ENCODE data around the gene KIRREL3.
"Not testable (repeated sequence)": the region's sequence is repeated elsewhere in the genome, so short reads cannot be mapped to it uniquely, and the experiment has no call there.

KIRREL3 gene

DNA sequence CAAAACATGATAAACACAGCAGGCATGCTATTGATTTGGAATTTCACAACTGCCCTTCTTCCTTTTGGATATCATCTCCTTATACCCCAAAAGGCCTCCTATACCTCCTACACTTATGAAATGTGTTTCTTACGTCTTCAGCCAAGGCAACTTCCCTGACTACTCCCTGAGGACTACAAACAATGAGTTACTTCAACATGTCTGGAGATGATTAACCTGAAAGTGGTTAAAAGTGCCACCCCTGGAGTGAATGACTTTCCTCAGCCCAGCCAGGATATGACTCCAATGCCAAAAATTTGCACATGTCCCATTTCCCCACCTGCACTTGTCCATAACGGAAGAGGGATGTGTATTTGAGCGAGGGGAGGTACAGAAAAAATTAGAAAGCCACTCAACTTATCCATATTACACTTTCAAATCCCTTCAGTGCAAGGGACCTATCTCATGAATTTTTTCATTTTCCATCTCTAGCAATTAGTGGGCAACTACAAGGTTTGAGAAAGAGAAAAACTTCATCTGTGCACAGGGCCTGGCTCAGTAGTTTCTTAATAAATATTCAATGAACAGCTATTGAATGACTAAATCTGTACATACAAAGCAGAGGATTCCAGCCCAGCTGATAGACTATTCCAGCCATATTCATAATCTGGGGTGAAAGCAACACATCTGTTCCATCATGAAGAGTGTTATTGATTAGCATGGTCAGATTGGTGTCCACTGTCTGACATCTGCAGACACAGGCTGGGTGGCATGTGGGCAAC is 36.8 kb downstream of the KIRREL3 start:
- TF ChIP-seq, protein P1, sequence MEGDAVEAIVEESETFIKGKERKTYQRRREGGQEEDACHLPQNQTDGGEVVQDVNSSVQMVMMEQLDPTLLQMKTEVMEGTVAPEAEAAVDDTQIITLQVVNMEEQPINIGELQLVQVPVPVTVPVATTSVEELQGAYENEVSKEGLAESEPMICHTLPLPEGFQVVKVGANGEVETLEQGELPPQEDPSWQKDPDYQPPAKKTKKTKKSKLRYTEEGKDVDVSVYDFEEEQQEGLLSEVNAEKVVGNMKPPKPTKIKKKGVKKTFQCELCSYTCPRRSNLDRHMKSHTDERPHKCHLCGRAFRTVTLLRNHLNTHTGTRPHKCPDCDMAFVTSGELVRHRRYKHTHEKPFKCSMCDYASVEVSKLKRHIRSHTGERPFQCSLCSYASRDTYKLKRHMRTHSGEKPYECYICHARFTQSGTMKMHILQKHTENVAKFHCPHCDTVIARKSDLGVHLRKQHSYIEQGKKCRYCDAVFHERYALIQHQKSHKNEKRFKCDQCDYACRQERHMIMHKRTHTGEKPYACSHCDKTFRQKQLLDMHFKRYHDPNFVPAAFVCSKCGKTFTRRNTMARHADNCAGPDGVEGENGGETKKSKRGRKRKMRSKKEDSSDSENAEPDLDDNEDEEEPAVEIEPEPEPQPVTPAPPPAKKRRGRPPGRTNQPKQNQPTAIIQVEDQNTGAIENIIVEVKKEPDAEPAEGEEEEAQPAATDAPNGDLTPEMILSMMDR (conservative IDR thresholded peaks at IDR 0.05; ENCODE audit: control insufficient read depth, insufficient read depth, low read depth, low read length) = no peak
- DNase-seq (ENCODE audit: low read depth) = peak; percentile 31

DNA sequence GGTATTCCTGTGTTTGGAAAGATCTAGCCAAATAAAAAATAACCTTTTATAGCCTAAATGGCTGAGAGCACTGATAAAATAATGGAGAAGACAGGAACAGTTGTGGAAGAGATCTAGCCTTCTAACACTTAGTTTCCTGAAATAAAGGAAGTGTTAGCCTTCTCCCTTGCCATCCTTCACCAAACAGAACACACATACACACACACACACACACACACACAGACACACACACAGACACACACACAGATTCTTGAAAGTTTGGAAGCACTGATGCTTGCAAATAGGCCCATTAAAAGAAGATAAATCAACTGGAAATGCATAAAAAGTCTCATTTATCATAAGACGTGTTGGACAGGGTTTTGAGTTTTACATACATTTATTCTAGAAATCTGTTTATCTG is 37.5 kb downstream of the KIRREL3 start:
- TF ChIP-seq, protein P1 (conservative IDR thresholded peaks at IDR 0.05; ENCODE audit: control insufficient read depth, insufficient read depth, low read depth, low read length) = no peak
- no peak for DNase-seq (ENCODE audit: low read depth)
- H3K4me3 ChIP-seq (ENCODE audit: control insufficient read depth, low read depth, low read length) = no peak overlapping the region

More for the DNA sequence above, 36.8 kb downstream of the KIRREL3 start:
- no peak overlapping the region for H3K4me3 ChIP-seq (ENCODE audit: control insufficient read depth, low read depth, low read length)

DNA sequence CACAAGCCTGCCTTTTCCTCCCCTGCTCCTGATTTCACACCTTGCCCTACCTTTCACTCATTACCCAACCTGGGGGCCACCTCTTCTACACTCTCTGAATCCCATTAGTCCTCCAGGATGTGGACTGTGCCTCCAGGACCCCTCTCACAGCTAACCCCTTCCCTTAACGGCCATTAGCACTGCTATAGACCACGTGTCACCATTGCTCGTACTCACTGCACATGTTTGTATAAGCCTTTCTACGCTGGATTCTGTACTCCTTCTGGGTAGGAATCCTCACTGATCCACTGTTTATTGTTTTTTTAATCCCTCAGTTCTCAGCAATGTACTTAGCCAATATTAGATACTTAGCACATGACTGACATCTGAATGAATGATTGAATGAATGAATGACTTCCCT is 40.9 kb downstream of the KIRREL3 start:
- no peak overlapping the region for H3K4me3 ChIP-seq (ENCODE audit: control insufficient read depth, low read depth, low read length)
- TF ChIP-seq, protein P1 (conservative IDR thresholded peaks at IDR 0.05; ENCODE audit: control insufficient read depth, insufficient read depth, low read depth, low read length) = no peak
- no peak for DNase-seq (ENCODE audit: low read depth)

DNA sequence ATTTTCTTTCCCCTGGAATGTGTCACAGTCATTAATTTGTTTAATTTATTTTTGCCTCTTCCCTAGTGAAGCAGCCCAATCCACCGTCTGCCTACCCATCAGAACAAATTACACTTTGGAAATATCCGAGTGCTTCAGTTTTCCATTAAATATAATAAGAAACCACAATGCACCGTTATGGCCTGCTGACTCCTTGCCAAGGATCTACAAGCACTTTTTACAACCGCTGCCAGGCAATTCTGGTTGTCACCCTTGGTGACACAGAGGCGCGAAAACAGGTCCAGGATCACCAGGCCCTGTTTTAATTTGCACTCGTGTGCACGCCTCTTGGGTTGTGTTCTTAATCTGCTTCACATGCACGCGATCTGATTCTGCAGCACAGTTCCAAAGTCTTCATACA is 43.9 kb downstream of the KIRREL3 start:
- no peak for DNase-seq (ENCODE audit: low read depth)
- TF ChIP-seq, protein P1 (conservative IDR thresholded peaks at IDR 0.05; ENCODE audit: control insufficient read depth, insufficient read depth, low read depth, low read length) = no peak
- H3K4me3 ChIP-seq (ENCODE audit: control insufficient read depth, low read depth, low read length) = no peak overlapping the region

- not testable (repeated sequence) for DNase-seq (ENCODE audit: low read depth); H3K4me3 ChIP-seq (ENCODE audit: control insufficient read depth, low read depth, low read length)
Observed at GRCh38 chr11:126952533-126952932, 48.0 kb downstream of the KIRREL3 start.

- TF ChIP-seq, protein P1 (conservative IDR thresholded peaks at IDR 0.05; ENCODE audit: control insufficient read depth, insufficient read depth, low read depth, low read length) = no peak
- DNase-seq (ENCODE audit: low read depth) = no peak
- H3K4me3 ChIP-seq (ENCODE audit: control insufficient read depth, low read depth, low read length) = no peak overlapping the region
Observed at GRCh38 chr11:126951465-126951864, 49.1 kb downstream of the KIRREL3 start.

GRCh38 chr11:126949066-126949891 is 51.3 kb downstream of the KIRREL3 start:
- TF ChIP-seq, protein P1 (conservative IDR thresholded peaks at IDR 0.05; ENCODE audit: control insufficient read depth, insufficient read depth, low read depth, low read length) = no peak
- peak; percentile 29 for DNase-seq (ENCODE audit: low read depth)
- H3K4me3 ChIP-seq (ENCODE audit: control insufficient read depth, low read depth, low read length) = no peak overlapping the region
